ENCODE measurements around the gene ANAPC1.

Gene ANAPC1

DNA sequence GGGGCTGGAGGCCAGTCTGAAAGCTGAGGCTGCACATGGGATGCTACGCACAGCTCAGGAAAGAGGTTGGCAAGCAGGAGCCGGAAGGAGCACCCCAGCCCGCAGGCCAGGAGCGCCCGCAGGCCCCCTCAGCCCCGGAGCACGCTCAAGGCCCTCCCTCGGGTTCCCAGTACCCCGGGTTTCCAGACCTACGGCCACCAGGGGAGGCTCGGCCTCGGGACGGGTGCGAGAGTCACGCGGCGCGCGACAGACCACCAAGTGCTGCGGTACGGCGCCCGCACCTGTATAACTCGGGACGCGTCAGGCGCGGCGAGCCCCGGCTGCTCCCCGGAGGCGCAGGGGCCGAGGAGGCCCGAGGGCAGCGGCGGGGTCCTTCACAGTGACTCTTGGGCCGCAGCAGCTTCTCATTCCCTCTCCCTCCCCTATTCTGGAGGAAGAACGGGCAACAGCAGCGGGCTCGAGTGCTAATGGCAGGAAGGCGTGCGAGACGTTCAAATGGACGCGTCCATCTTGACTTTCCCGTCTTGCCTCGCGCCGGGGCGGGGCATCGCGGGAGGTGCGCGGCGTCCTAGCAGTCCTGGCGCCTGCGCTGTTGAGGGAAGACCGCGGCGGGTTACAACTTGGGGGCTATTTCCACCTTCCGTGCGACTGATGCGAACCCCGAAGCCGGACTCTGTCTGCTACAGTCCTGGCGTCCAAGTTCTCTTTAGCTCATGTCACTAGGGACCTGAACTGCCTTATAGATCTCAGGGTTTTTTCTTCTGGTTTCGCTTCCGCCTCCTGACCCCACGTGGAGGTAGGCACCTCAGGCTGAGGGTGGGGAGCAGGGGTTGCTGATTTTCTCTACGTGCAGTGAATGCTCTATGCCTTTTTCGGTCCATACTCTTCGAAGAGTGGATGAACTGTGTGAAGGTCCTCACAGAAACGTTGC, at the start of gene ANAPC1 (continued):
- TF ChIP-seq, protein P1, sequence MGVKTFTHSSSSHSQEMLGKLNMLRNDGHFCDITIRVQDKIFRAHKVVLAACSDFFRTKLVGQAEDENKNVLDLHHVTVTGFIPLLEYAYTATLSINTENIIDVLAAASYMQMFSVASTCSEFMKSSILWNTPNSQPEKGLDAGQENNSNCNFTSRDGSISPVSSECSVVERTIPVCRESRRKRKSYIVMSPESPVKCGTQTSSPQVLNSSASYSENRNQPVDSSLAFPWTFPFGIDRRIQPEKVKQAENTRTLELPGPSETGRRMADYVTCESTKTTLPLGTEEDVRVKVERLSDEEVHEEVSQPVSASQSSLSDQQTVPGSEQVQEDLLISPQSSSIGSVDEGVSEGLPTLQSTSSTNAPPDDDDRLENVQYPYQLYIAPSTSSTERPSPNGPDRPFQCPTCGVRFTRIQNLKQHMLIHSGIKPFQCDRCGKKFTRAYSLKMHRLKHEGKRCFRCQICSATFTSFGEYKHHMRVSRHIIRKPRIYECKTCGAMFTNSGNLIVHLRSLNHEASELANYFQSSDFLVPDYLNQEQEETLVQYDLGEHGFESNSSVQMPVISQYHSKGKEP (tag by site-specific recombination; IDR thresholded peaks at IDR 0.05), result no peak
- TF ChIP-seq ZNF133 (tag by site-specific recombination; IDR thresholded peaks at IDR 0.05) (no peak), ZNF654 (tag by site-specific recombination; IDR thresholded peaks at IDR 0.05; ENCODE audit: low read depth) (no peak), KLF10 (tag by site-specific recombination; IDR thresholded peaks at IDR 0.05) (no peak), ZNF768 (tag by site-specific recombination; IDR thresholded peaks at IDR 0.05) (no peak), ZNF16 (tag by site-specific recombination; IDR thresholded peaks at IDR 0.05; ENCODE audit: low read depth) (no peak), WT1 (tag by site-specific recombination; IDR thresholded peaks at IDR 0.05) (no peak), ZBTB11 (tag by site-specific recombination; conservative IDR thresholded peaks at IDR 0.05; ENCODE audit: low read depth) (peak; percentile 57; the same call in 1 of the 2 replicates), ZNF529 (tag by site-specific recombination; IDR thresholded peaks at IDR 0.05; ENCODE audit: insufficient replicate concordance) (no peak), ZNF138 (tag by site-specific recombination; IDR thresholded peaks at IDR 0.05; ENCODE audit: borderline replicate concordance) (no peak), ZNF292 (tag by site-specific recombination; IDR thresholded peaks at IDR 0.05; ENCODE audit: borderline replicate concordance, low read depth) (no peak), SCRT1 (tag by site-specific recombination; IDR thresholded peaks at IDR 0.05; ENCODE audit: borderline replicate concordance) (no peak), ZNF561 (tag by site-specific recombination; IDR thresholded peaks at IDR 0.05; ENCODE audit: borderline replicate concordance) (no peak), FEZF1 (tag by site-specific recombination; IDR thresholded peaks at IDR 0.05) (no peak), BCL6B (tag by site-specific recombination; IDR thresholded peaks at IDR 0.05) (no peak), INSM2 (tag by site-specific recombination; IDR thresholded peaks at IDR 0.05) (no peak), GLI4 (tag by site-specific recombination; IDR thresholded peaks at IDR 0.05) (no peak), ZNF416 (tag by site-specific recombination; IDR thresholded peaks at IDR 0.05) (no peak), BCL11B (tag by site-specific recombination; IDR thresholded peaks at IDR 0.05; ENCODE audit: low read depth) (no peak), ZFHX2 (tag by site-specific recombination; conservative IDR thresholded peaks at IDR 0.05) (no peak), ZNF362 (tag by site-specific recombination; IDR thresholded peaks at IDR 0.05) (no peak), GLIS2 (tag by site-specific recombination; IDR thresholded peaks at IDR 0.05) (peak; percentile 80), ZNF747 (tag by site-specific recombination; IDR thresholded peaks at IDR 0.05) (no peak), SETDB1 (IDR thresholded peaks at IDR 0.05; ENCODE audit: insufficient read length, low read length) (no peak), ZNF266 (tag by site-specific recombination; IDR thresholded peaks at IDR 0.05; ENCODE audit: low read depth) (no peak)
- TF ChIP-seq, protein P2, sequence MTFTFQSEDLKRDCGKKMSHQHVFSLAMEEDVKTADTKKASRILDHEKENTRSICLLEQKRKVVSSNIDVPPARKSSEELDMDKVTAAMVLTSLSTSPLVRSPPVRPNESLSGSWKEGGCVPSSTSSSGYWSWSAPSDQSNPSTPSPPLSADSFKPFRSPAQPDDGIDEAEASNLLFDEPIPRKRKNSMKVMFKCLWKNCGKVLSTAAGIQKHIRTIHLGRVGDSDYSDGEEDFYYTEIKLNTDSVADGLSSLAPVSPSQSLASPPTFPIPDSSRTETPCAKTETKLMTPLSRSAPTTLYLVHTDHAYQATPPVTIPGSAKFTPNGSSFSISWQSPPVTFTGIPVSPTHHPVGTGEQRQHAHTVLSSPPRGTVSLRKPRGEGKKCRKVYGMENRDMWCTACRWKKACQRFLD (tag by site-specific recombination; IDR thresholded peaks at IDR 0.05), result no peak
- TF ChIP-seq, protein P3, sequence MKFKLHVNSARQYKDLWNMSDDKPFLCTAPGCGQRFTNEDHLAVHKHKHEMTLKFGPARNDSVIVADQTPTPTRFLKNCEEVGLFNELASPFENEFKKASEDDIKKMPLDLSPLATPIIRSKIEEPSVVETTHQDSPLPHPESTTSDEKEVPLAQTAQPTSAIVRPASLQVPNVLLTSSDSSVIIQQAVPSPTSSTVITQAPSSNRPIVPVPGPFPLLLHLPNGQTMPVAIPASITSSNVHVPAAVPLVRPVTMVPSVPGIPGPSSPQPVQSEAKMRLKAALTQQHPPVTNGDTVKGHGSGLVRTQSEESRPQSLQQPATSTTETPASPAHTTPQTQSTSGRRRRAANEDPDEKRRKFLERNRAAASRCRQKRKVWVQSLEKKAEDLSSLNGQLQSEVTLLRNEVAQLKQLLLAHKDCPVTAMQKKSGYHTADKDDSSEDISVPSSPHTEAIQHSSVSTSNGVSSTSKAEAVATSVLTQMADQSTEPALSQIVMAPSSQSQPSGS (tag by site-specific recombination; IDR thresholded peaks at IDR 0.05; ENCODE audit: low read depth), result no peak

Measured in HEK293 (cell line).